Osteocyte (in vitro differentiated cells): ENCODE data around the gene GRM7. TPM values are rescaled to one million over a fixed set of nuclear protein-coding genes. Genes with fewer than 3 reads are reported as not detected.

Experiments used
- DNase-seq: peaks from one replicate; pipeline ENCODE4 v3.0.0; 2021; ENCODE audit warnings: mixed read lengths; ENCODE audit not compliant: unreplicated experiment; ENCODE audit errors: extremely low spot score
- H3K27ac Mint-ChIP-seq: one replicate; pipeline ENCODE4 v1.8.0; 2021; ENCODE audit warnings: mild to moderate bottlenecking, mixed read lengths; ENCODE audit not compliant: unreplicated experiment
- H3K27me3 Mint-ChIP-seq: one replicate; pipeline ENCODE4 v1.8.0; 2021; ENCODE audit warnings: mixed read lengths; ENCODE audit not compliant: unreplicated experiment
- H3K36me3 Mint-ChIP-seq: one replicate; pipeline ENCODE4 v1.8.0; 2021; ENCODE audit warnings: mixed read lengths; ENCODE audit not compliant: unreplicated experiment
- H3K4me1 Mint-ChIP-seq: one replicate; pipeline ENCODE4 v1.8.0; 2021; ENCODE audit warnings: mixed read lengths; ENCODE audit not compliant: unreplicated experiment
- H3K4me3 Mint-ChIP-seq: one replicate; pipeline ENCODE4 v1.8.0; 2021; ENCODE audit warnings: mild to moderate bottlenecking, moderate library complexity, mixed read lengths; ENCODE audit not compliant: unreplicated experiment
- H3K9me3 Mint-ChIP-seq: one replicate; pipeline ENCODE4 v1.8.0; 2021; ENCODE audit warnings: mixed read lengths; ENCODE audit not compliant: unreplicated experiment
- CTCF ChIP-seq: fragments of 200-600 bp; sonication (generic); IDR thresholded peaks from 2 replicates; pipeline ENCODE4 v1.5.0; 2021; ENCODE audit warnings: antibody characterized with exemption, mild to moderate bottlenecking, moderate library complexity
- total RNA-seq: library from RNA; stranded (reverse); gene quantifications from 2 replicates; pipeline ENCODE4 v1.2.1, GENCODE V29; 2021

The GRM7 gene
- total RNA-seq, 1 donor from 2014 or later = not detected

- no peaks in the 10 kb centered on the region for H3K27me3 Mint-ChIP-seq
- peaks cover 11% of the 10 kb centered on the region for H3K9me3 Mint-ChIP-seq
- TF ChIP-seq CTCF = no peak
- no peak for DNase-seq
- no peak overlapping the region for H3K4me3 Mint-ChIP-seq
- no peaks in the 10 kb centered on the region for H3K36me3 Mint-ChIP-seq
- no peaks in the 10 kb centered on the region for H3K4me1 Mint-ChIP-seq
- H3K27ac Mint-ChIP-seq = no peak overlapping the region
Measured at GRCh38 chr3:7574435-7574834, 713.5 kb downstream of the GRM7 start.

- Mint-ChIP-seq H3K9me3 (peaks cover 6% of the 10 kb centered on the region), H3K27ac (no peak overlapping the region), H3K36me3 (no peaks in the 10 kb centered on the region), H3K27me3 (no peaks in the 10 kb centered on the region), H3K4me3 (no peak overlapping the region), H3K4me1 (no peaks in the 10 kb centered on the region)
- no peak for TF ChIP-seq CTCF
- DNase-seq = no peak
Measured at GRCh38 chr3:7576071-7576470, 715.2 kb downstream of the GRM7 start.

- Mint-ChIP-seq H3K9me3 (peaks cover 2% of the 10 kb centered on the region), H3K27me3 (no peaks in the 10 kb centered on the region), H3K36me3 (no peaks in the 10 kb centered on the region), H3K4me3 (no peak overlapping the region), H3K4me1 (no peaks in the 10 kb centered on the region), H3K27ac (no peak overlapping the region)
- no peak for DNase-seq
- no peak for TF ChIP-seq CTCF
Measured at GRCh38 chr3:7576506-7576905, 715.6 kb downstream of the GRM7 start.

- H3K9me3 Mint-ChIP-seq = no peaks in the 10 kb centered on the region
- TF ChIP-seq CTCF = no peak
- no peaks in the 10 kb centered on the region for H3K27me3 Mint-ChIP-seq
- no peak for DNase-seq
- H3K36me3 Mint-ChIP-seq = no peaks in the 10 kb centered on the region
- H3K4me3 Mint-ChIP-seq = no peak overlapping the region
- no peaks in the 10 kb centered on the region for H3K4me1 Mint-ChIP-seq
- no peak overlapping the region for H3K27ac Mint-ChIP-seq
Measured at GRCh38 chr3:7577513-7577912, 716.6 kb downstream of the GRM7 start.

GRCh38 chr3:7581831-7582230 lies 720.9 kb downstream of the GRM7 start:
- H3K9me3 Mint-ChIP-seq = no peaks in the 10 kb centered on the region
- no peak for TF ChIP-seq CTCF

More at GRCh38 chr3:7581831-7582230, 720.9 kb downstream of the GRM7 start:
- H3K36me3 Mint-ChIP-seq = no peaks in the 10 kb centered on the region
- no peaks in the 10 kb centered on the region for H3K27me3 Mint-ChIP-seq
- no peaks in the 10 kb centered on the region for H3K4me1 Mint-ChIP-seq
- no peak for DNase-seq
- H3K27ac Mint-ChIP-seq = no peak overlapping the region
- no peak overlapping the region for H3K4me3 Mint-ChIP-seq
